Neutrophil (primary cell): ENCODE data around the gene TMPRSS9.

Experiments used
- H3K27ac ChIP-seq: fragments of 200-600 bp; sonication (generic); 2 replicates; pipeline ENCODE4 v1.5.1; 2016; ENCODE audit warnings: mild to moderate bottlenecking, moderate library complexity
- H3K27me3 ChIP-seq: fragments of 200-600 bp; sonication (generic); 2 replicates; pipeline ENCODE4 v1.6.0; 2016; ENCODE audit warnings: mild to moderate bottlenecking
- H3K36me3 ChIP-seq: fragments of 200-600 bp; sonication (generic); 2 replicates; pipeline ENCODE4 v1.5.1; 2017
- H3K4me1 ChIP-seq, 2 experiments: fragments of 200-600 bp in 1 of 2; sonication (generic) in 1 of 2; 1 replicate in 1 of 2; 2 replicates in 1 of 2; pipeline versions ENCODE4 v1.5.1 to v1.6.1; 2013 to 2016; ENCODE audit warnings: low read depth in 1 of 2, low read length in 1 of 2, mild to moderate bottlenecking in 1 of 2, moderate library complexity in 1 of 2; ENCODE audit not compliant: control insufficient read depth in 1 of 2, insufficient read depth in 1 of 2
- H3K4me3 ChIP-seq, 2 experiments: fragments of 200-600 bp in 1 of 2; sonication (generic) in 1 of 2; 1 replicate in 1 of 2; 2 replicates in 1 of 2; pipeline ENCODE4 v1.5.1; 2013 to 2016; ENCODE audit warnings: low read depth in 1 of 2, low read length in 1 of 2, mild to moderate bottlenecking in 1 of 2, moderate library complexity in 1 of 2
- H3K9me3 ChIP-seq: fragments of 200-600 bp; sonication (generic); 2 replicates; pipeline ENCODE4 v1.5.1; 2016
- CTCF ChIP-seq: fragments of 200-600 bp; sonication (generic); IDR thresholded peaks from 2 replicates; pipeline ENCODE4 v1.5.1; 2016; ENCODE audit warnings: antibody characterized with exemption

TMPRSS9 gene

DNA sequence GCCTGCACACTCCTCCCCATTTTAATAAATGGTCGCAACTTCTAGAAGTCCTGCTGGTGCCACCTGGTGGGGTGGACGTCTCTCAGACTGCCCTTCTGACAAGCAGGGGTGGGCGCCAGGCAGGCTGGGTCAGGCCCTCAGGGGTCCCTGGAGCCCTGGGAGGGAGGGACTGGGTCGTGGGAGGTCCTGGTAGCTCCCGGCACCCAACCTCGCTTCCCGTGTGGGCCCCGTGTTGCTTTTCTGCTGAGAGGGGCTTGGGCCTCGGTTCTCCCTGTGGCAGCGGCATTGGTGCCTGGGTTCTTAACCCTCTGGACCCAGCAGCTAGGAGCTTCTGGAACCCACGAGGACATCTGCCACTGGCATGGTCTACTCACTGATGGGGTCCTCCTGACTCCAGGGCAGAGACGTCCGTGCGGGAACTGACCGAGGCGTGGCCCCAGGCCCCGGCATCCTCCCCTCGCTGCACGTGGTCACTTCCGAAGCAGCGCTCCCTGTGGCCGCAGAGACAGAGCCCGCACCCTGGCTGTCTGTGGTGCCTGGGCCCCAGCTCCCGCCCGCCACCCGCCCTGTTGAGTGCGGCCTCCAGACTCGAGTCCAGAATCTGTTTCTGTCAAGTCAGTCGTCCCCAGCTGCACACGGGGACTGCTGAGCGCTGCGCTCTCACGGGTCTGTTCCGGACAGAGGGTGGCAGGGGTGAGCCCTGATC is 6.0 kb upstream of the TMPRSS9 start:
- no peaks in the 10 kb centered on the region for H3K9me3 ChIP-seq
- no peak overlapping the region for H3K27ac ChIP-seq
- no peaks in the 10 kb centered on the region for H3K4me1 ChIP-seq
- H3K4me3 ChIP-seq: no peak overlapping the region
- TF ChIP-seq CTCF: no peak
- H3K27me3 ChIP-seq: peaks cover 12% of the 10 kb centered on the region
- peaks cover 29% of the 10 kb centered on the region for H3K36me3 ChIP-seq

DNA sequence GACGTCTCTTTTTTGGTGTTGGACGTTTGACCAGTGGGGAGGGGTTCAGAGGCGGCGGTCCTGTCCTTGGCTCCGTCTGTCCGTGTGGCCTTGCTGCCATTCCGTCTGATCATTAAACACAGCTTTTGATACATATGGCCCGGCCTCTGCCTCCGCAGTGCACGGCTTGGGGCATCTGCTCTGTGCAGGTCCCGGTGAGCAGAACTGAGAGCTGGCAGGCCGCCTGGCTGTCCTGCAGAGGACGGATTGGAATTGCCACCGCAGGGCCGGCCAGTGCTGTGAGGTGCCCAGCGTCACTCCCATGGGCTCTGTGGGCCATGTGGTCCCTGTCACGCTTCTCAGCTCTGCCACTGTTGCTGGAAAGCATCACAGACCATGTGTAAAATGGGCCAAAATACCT is 5.4 kb upstream of the TMPRSS9 start:
- Histone ChIP-seq H3K27me3 (peaks cover 18% of the 10 kb centered on the region), H3K9me3 (no peaks in the 10 kb centered on the region), H3K27ac (no peak overlapping the region), H3K4me3 (no peak overlapping the region), H3K4me1 (no peaks in the 10 kb centered on the region), H3K36me3 (peaks cover 29% of the 10 kb centered on the region)
- no peak for TF ChIP-seq CTCF

DNA sequence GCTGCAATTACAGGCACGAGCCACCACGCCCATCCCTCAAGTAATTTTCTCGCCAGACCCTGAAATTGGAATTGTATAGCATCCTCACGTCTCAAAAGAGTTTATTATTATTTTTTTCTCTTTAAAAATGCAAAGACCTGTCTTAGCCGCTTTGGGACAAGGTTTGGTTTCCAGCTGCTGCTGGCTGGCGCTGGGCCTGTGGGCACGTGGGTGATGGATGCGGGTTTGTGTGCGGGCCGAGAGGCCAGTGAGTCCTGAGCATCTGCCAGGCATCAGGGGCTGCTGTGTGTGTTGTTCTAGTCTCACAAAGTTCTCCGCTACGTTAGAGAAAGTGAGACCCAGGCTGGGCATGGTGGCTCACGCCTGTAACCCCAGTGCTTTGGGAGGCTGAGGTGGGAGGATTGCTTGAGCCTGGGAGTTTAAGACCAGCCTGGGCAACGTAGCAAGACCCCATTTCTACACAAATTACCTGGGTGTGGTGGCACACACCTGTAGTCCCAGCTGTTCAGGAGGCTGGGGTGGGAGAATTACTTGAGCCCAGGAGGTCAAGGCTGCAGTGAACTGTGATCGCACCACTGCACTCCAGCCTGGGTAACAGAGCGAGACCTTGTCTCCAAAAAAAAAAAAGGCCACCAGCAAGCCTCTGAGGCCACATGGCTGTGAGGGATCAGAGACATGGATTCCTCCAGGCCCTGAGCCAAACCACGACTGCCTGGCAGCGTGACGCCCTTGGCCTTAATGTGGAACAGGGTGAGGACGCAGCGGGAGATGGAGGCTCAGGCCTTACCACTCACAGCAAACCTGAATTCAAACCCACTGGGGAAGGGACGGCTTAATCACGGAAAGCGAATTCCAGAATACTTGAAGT is 4.7 kb upstream of the TMPRSS9 start:
- peaks cover 26% of the 10 kb centered on the region for H3K27me3 ChIP-seq
- H3K9me3 ChIP-seq: no peaks in the 10 kb centered on the region
- H3K36me3 ChIP-seq: peaks cover 23% of the 10 kb centered on the region
- no peak overlapping the region for H3K27ac ChIP-seq
- H3K4me3 ChIP-seq: no peak overlapping the region
- TF ChIP-seq CTCF: no peak
- H3K4me1 ChIP-seq: no peaks in the 10 kb centered on the region

DNA sequence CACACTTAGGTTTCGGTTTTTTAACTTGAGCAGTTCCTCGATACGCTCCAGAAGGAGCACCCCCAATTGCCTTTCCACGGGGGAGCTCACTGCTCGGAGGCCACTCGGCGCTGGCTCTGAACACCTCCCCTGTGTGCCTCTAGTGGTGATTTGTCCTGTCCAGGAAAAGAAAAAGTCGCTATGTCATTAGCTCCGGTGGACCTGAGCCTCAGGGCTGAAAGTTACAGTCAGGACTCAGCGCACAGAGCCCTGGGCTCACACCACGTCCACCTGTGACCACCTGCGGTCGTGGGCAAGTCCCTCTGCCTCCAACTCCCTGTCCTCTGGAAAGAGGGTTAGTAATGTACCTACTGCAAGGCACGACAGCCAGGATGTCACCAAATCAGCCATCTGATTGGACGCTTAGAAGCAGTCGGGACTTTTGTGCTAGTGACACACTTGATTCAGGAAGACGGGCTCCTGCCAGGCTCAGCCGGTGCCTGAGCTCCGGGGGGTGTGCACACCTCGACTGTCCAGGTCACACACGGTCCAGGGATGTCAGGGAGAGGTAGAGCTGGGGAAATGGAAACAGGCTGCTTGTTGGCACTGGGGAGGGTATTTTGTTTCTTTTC is 3.9 kb upstream of the TMPRSS9 start:
- no peaks in the 10 kb centered on the region for H3K9me3 ChIP-seq
- no peaks in the 10 kb centered on the region for H3K4me1 ChIP-seq
- no peak overlapping the region for H3K4me3 ChIP-seq
- TF ChIP-seq CTCF: no peak
- peaks cover 33% of the 10 kb centered on the region for H3K27me3 ChIP-seq
- H3K36me3 ChIP-seq: peaks cover 17% of the 10 kb centered on the region
- H3K27ac ChIP-seq: no peak overlapping the region

GRCh38 chr19:2357279-2358206 is 2.5 kb upstream of the TMPRSS9 start:
- no peak for TF ChIP-seq CTCF
- no peak overlapping the region for H3K4me3 ChIP-seq
- H3K27me3 ChIP-seq: peaks cover 47% of the 10 kb centered on the region
- H3K27ac ChIP-seq: no peak overlapping the region
- no peaks in the 10 kb centered on the region for H3K4me1 ChIP-seq
- H3K36me3 ChIP-seq: peaks cover 17% of the 10 kb centered on the region
- H3K9me3 ChIP-seq: no peaks in the 10 kb centered on the region
